Sigmoid colon (tissue), 4 donors: ENCODE data around the gene ABO.

Experiments
- CTCF ChIP-seq, 4 experiments: fragments of 450-650 bp in 3 of 4; fragments of 200-600 bp in 1 of 4; IDR thresholded peaks; one replicate each; pipeline ENCODE4 v1.5.1; 2016 to 2019; ENCODE audit warnings: antibody characterized with exemption in 4 of 4, mild to moderate bottlenecking in 3 of 4, moderate library complexity in 2 of 4
- EP300 ChIP-seq, 4 donors: sonication (generic); formaldehyde crosslinking; IDR thresholded peaks; one replicate each; pipeline ENCODE4 v1.6.1; 2017; ENCODE audit warnings: antibody characterized with exemption in 4 of 4
- POLR2A ChIP-seq, 2 donors: fragments of 450-650 bp; IDR thresholded peaks; one replicate each; pipeline ENCODE4 v1.6.1; 2016; ENCODE audit warnings: antibody characterized with exemption in 2 of 2, mild to moderate bottlenecking in 2 of 2, moderate library complexity in 2 of 2
- POLR2AphosphoS5 ChIP-seq, 4 donors: sonication (generic); formaldehyde crosslinking; IDR thresholded peaks; one replicate each; pipeline ENCODE4 v1.6.1; 2017; ENCODE audit warnings: antibody characterized with exemption in 4 of 4

- TF ChIP-seq CTCF (IDR thresholded peaks at IDR 0.05) (no peak), POLR2A (IDR thresholded peaks at IDR 0.05) (no peak), EP300 (IDR thresholded peaks at IDR 0.05) (no peak), POLR2AphosphoS5 (IDR thresholded peaks at IDR 0.05) (no peak)
Measured at GRCh38 chr9:133226219-133227171, 48.5 kb downstream of the ABO start.
